A549 treated with ZK216348 at 1 μM for 4 hours (cell line): ENCODE data around the gene SLC16A4. TPM values are rescaled to one million over a fixed set of nuclear protein-coding genes. Genes with fewer than 3 reads are reported as not detected.

ENCODE experiments used
- total RNA-seq: library from RNA; stranded (reverse); fragments of 200-300 nt; extraction: Qiagen RNA extraction; gene quantifications from 5 replicates; pipeline ENCODE4 v1.2.3, GENCODE V29; 2022; ENCODE audit warnings: low read depth

The SLC16A4 gene
- 26.0 to 41.9 TPM (median 37.9 TPM) in 5 replicates for total RNA-seq

GRCh38 chr1:110390692-110391245 lies at the start of gene SLC16A4:
SLC16A4 (minus strand) TSS chr1:110391026; CDS start chr1:110389323, 1,703 bp downstream.

GRCh38 chr1:110407260-110408210 lies 16.7 kb upstream of the SLC16A4 start, which contains the start of gene LAMTOR5:
LAMTOR5 (minus strand) TSS chr1:110407694; CDS start chr1:110407620, 74 bp downstream.

GRCh38 chr1:110338886-110339406 lies 51.9 kb downstream of the SLC16A4 start, which contains the start of gene RBM15:
RBM15 (plus strand) TSS chr1:110339377; CDS start chr1:110339406, 29 bp downstream.

Other genes starting within 250 kb of the SLC16A4 start
- 2.6 to 6.2 TPM (median 4.7 TPM) in 5 replicates for gene SLC6A17, start 240.5 kb downstream of the SLC16A4 start, total RNA-seq
- 2.4 to 5.0 TPM (median 3.8 TPM) in 5 replicates for gene KCNC4, start 180.7 kb downstream of the SLC16A4 start, total RNA-seq
- 6.0 to 11.8 TPM (median 7.7 TPM) in 5 replicates for gene RBM15, start 51.6 kb downstream of the SLC16A4 start, total RNA-seq
- gene LAMTOR5, start 16.7 kb upstream of the SLC16A4 start, total RNA-seq, result 159 to 182 TPM (median 181 TPM) in 5 replicates
- gene PROK1, start 60.1 kb upstream of the SLC16A4 start, total RNA-seq, result not detected in 5 replicates
- gene KCNA10, start 128.1 kb upstream of the SLC16A4 start, total RNA-seq, result not detected in 5 replicates
- 0.02 to 0.18 TPM (median 0.05 TPM) in 3 of 5 replicates, not detected in the others for gene KCNA2, start 215.3 kb upstream of the SLC16A4 start, total RNA-seq